Measurements from ENCODE around the gene BEND2. TPM values are rescaled to one million over a fixed set of nuclear protein-coding genes. Genes with fewer than 3 reads are reported as not detected.

BEND2 gene
- total RNA-seq, 1 experiment from 2014 or later: not detected

DNA sequence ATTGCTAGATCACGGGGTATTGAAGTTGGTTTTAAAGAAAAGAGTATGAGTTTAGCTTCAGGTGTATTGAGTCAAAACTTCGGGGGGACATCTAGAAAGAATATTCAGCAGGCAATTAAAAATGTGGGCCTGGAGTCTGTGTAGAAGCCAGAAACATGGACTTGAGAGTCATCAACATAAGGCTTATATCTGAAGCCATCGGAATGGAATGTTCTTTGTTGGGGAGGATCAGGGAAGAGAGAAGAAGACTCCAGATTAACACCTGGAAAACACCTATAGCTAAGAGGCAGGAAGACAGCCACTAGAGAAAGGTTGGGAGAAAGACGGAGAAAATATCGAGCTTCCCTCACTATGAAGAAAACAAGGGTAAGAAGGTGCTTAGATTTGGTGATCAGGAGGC, 69.5 kb downstream of the BEND2 start:
- in situ Hi-C loops (cut with HindIII; ENCODE audit: low pct_unique_long_range_greater_than_20kb, low sequenced_read_pairs): no loop called here
- DNase-seq (ENCODE audit: low read depth): no peak

DNA sequence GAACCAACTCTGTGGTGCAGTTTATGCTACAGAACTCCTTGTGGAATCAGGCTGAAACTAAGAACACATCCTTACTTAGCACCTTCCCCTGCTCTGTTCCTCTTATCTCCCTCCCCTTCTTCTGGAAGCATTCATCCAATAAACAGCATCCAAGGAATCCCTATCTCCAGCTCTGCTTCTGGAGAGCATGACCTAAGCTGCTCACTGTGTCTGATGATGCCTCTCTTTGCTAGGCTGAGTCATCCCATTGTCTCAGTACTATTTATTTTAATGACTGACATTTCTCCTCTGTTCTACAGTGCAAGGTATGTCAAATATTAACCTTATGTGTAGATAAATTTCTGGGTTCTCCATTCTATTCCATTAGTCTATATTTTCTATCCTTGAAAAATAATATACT, 71.2 kb downstream of the BEND2 start:
- peak; percentile 75 for DNase-seq (ENCODE audit: low read depth)
- in situ Hi-C loops (cut with HindIII; ENCODE audit: low pct_unique_long_range_greater_than_20kb, low sequenced_read_pairs): no loop called here

DNA sequence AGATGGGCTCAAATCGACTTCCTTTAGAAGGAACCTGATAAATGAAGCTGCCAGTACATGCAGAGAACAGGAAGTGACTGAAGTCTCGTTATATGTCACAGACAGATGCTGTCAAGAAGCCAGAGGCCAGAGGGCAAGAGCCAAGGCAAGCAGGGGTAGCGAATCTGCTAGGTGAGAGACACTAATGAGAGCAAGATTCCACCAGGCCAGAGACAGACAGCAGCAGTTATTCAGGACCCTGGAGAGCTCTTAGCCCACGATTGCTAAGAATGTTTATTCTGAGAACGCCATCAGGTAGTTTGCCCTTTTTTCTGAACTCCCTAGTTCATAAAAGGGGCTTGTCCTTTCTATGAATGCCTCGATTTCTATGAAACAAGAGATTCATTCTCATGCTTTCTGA, 73.7 kb downstream of the BEND2 start:
- in situ Hi-C loops (cut with HindIII; ENCODE audit: low pct_unique_long_range_greater_than_20kb, low sequenced_read_pairs): no loop called here
- peak; percentile 15 for DNase-seq (ENCODE audit: low read depth)

DNA sequence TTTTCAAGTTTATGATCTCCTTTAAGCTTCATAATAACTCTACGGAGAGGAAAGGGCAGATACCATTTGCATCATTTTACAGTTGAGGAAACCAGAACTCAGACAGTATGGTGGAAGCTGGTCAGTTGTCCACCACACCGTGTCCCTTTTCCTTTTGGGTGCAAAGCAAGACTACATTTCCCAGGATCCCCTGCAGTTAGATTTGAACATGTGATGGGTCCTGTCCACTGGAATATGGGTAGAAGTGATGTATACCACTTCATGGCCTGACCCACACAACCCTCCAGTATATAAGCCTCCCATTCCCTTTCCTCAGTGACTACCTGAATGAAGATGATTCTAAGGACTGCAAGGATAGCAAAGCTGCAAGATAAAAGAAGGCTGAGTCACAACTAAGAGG, 74.7 kb downstream of the BEND2 start:
- DNase-seq (ENCODE audit: low read depth): no peak
- in situ Hi-C loops (cut with HindIII; ENCODE audit: low pct_unique_long_range_greater_than_20kb, low sequenced_read_pairs): no loop called here

DNA sequence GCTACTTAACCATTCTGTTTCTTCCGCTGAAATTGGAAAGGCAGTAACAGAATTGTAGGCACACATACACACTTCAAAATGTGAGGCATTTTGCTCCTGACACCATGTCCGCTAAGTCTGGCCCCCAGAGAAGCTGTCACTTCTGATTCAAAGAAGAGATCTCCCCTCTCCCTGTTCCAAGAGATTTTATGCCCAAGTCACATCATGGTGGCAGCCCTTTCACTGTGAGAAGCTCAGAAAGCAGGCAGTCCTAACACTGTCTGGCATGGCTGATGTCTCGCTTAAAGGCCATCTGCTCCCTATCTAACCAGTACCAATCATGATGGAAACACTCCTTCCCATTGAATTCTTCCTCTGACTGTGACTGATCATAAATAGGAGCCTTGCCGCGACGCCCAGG, 83.9 kb downstream of the BEND2 start:
- DNase-seq (ENCODE audit: low read depth): no peak
- in situ Hi-C loops (cut with HindIII; ENCODE audit: low pct_unique_long_range_greater_than_20kb, low sequenced_read_pairs): no loop called here

DNA sequence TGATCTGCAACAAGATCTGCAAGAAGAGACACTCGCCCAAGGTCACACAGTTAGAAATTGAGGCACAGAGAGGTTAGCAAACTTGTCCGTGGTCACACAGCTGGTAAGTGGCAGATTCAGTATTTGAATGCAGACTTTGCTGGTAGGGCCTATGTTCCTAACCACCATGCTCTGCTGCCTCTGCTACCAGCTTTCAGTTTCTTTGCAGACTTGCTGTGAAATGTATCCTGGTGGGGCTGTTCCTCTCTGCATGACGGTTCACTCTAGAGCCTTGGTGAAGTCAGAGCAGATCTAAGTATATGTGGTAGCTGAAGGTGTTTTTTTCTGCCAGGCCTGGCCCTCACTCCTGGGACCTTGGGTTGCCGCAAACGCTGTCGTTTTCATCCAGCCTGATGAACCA, 87.1 kb downstream of the BEND2 start:
- in situ Hi-C loops (cut with HindIII; ENCODE audit: low pct_unique_long_range_greater_than_20kb, low sequenced_read_pairs): no loop called here
- DNase-seq (ENCODE audit: low read depth): no peak

DNA sequence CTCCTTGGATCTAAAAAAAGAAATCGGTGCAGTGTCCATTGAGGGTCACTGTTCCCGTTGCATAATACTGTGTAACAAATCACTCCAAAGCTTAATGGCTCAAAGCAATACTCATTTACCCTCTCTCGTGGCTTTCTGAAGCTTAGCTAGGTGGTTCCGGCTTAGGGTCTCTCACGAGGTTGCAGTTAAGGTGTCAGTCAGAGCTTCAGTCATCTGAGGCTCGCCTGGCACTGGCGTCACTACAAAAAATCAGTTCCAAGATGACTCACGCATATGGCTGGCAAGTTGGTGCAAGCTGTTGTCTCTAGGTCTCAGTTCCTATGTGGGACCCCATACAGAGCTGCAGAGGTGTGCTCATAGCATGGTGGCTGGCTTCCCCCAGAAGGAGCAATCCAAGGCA, 91.0 kb downstream of the BEND2 start:
- in situ Hi-C loops (cut with HindIII; ENCODE audit: low pct_unique_long_range_greater_than_20kb, low sequenced_read_pairs): no loop called here
- DNase-seq (ENCODE audit: low read depth): no peak

DNA sequence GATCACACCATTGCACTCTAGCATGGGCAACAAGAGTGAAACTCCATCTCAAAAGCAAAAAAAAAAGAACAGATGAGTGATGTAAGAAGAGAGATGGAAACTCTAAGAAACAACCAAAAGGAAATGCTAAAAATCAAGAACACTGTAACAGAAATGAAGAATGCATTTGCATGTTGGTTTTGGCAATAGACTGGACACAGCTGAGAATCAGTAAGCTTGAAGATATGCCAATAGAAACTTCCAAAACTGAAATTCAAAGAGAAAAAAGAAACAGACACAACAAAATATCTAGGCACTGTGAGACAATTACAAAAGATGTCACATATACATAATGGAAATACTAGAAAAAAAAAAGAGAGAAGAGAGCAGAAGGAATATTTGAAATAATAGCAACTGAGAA, 93.7 kb downstream of the BEND2 start:
- in situ Hi-C loops (cut with HindIII; ENCODE audit: low pct_unique_long_range_greater_than_20kb, low sequenced_read_pairs): no loop called here
- DNase-seq (ENCODE audit: low read depth): no peak

DNA sequence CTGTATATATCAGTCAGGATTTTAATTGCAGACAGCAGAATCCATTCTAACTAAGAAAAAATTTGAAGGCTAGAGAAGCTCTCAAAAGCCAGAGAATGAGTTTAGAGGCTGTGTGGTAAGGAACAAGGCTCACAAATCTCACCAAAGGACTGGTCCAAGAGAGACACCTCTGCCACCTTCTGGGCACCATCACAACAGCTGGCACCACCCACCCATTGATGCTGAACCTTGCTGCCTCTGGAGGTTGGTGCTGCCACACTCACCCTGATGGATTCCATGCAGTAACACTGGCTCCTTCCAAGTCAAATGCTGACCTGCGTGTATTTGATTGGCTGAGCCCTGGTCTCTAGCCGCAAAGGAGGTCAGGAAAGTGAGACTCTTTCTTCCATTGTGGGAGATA, 100.8 kb downstream of the BEND2 start:
- in situ Hi-C loops (cut with HindIII; ENCODE audit: low pct_unique_long_range_greater_than_20kb, low sequenced_read_pairs): no loop called here
- DNase-seq (ENCODE audit: low read depth): no peak

Other genes starting within 250 kb of the BEND2 start
- 1.8 and 3.3 TPM in 2 replicates for gene SCML2, start 133.8 kb upstream of the BEND2 start, total RNA-seq (2014; rRNA removed; shearing (Covaris generic); ENCODE audit: low replicate concordance)
- 0.34 and 0.35 TPM in 2 replicates for gene CDKL5, start 204.7 kb upstream of the BEND2 start, total RNA-seq (2014; rRNA removed; shearing (Covaris generic); ENCODE audit: low replicate concordance)